Measurements from ENCODE around the gene PTPRF. TPM values are rescaled to one million over a fixed set of nuclear protein-coding genes. Genes with fewer than 3 reads are reported as not detected.

PTPRF gene
- total RNA-seq, 1 donor from 2014 or later = 155 TPM

DNA sequence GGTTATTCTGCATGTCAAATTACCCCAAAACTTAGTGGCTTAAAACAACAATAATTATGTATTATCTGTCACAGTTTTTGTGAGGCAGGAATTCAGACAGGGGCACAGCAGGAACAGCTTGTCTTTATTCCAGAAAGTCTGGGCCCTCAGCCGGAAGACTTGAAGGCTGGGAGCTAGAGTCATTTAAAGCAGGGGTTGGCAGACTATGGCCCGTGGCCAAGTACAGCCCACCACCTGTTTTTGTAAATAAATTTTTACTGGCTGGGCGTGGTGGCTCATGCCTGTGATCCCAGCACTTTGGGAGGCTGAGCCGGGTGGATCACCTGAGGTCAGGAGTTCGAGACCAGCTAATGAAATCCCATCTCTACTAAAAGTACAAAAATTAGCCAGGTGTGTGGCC, 79.7 kb downstream of the PTPRF start:
- DNase-seq (ENCODE audit: low read depth) = no peak
- no peak overlapping the region for H3K4me3 ChIP-seq (ENCODE audit: low read depth, low read length)
- TF ChIP-seq, protein P1, sequence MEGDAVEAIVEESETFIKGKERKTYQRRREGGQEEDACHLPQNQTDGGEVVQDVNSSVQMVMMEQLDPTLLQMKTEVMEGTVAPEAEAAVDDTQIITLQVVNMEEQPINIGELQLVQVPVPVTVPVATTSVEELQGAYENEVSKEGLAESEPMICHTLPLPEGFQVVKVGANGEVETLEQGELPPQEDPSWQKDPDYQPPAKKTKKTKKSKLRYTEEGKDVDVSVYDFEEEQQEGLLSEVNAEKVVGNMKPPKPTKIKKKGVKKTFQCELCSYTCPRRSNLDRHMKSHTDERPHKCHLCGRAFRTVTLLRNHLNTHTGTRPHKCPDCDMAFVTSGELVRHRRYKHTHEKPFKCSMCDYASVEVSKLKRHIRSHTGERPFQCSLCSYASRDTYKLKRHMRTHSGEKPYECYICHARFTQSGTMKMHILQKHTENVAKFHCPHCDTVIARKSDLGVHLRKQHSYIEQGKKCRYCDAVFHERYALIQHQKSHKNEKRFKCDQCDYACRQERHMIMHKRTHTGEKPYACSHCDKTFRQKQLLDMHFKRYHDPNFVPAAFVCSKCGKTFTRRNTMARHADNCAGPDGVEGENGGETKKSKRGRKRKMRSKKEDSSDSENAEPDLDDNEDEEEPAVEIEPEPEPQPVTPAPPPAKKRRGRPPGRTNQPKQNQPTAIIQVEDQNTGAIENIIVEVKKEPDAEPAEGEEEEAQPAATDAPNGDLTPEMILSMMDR (conservative IDR thresholded peaks at IDR 0.05; ENCODE audit: low read depth, low read length) = no peak

DNA sequence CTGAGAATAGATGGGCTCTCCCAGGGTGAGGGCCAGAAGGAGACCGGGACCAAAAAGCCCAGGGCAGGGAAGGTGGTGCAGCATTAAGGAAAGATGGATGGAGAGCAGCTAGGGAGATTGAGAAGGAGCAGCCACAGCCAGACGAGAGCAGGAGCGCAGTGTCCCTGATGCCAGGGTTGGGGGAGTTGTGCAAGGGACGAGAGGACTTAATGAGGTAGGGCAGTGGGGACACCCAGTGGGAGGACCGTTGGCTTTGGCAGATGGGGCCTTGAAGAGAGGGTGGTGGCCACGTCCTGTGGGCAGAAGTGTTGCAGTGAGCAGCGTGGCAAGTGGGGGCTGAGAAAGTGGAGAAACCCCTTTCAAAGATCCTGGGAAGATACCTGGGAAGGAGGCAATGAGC, 81.3 kb downstream of the PTPRF start:
- DNase-seq (ENCODE audit: low read depth) = no peak
- TF ChIP-seq, protein P1 (conservative IDR thresholded peaks at IDR 0.05; ENCODE audit: low read depth, low read length) = no peak
- H3K4me3 ChIP-seq (ENCODE audit: low read depth, low read length) = no peak overlapping the region

DNA sequence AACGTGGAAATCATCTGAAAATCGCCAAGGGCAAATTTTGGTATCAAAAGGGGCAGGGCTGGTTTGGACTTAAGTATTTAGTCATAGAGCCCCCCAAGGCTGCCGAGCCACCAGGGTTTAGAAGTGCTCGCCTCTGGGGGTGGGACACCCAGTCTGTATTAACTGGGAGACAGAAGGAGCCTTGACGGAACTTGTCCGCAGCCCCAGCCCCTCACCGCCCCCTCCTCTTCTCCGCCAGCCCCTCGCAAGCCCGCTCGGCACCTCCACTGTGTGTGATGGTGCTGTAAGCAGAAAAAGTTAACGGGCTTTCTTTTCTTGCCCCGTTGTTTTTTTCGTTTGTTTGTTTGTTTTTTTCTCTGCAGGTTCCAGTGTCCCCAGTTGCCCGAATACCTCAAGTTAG, 81.7 kb downstream of the PTPRF start:
- H3K4me3 ChIP-seq (ENCODE audit: low read depth, low read length) = no peak overlapping the region
- no peak for DNase-seq (ENCODE audit: low read depth)
- TF ChIP-seq, protein P1 (conservative IDR thresholded peaks at IDR 0.05; ENCODE audit: low read depth, low read length) = no peak

DNA sequence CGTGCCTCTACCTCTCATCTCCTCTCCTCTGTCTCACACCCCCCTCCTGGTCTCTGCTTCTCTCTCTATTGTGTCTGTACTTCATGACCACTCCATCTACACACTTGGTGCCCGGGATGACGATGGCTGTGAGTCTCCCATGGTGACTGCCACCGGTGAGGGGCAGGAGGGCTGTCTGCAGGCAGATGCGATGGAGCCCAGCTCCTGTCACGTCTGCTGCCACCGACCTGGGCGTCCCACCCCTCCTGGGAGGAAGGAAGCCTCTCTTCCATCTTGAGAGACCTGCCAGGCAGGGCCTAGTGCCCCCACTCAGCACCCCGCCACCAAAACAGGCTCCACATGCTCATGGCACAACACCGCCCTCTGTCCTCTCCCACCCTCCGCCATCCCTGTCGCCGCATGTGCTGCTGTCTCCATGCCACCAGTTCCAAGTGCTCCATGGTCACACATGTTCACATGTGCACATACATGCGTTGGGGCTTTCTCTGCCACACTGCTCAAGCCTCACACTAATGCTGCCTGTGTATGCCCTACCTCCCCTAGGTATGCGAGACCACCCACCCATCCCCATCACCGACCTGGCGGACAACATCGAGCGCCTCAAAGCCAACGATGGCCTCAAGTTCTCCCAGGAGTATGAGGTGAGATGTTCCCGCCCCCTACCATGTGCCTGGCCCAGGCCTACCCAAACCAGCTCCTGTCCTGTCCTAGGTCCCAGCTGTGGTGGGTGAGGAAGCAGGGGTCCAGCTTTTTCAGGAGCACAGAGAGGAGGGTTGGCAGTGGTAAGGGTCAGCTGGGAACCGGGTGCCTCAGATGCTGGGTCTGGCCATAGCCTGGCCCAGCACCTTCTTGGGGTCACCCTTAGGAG, 82.6 kb downstream of the PTPRF start:
- no peak overlapping the region for H3K4me3 ChIP-seq (ENCODE audit: low read depth, low read length)
- DNase-seq (ENCODE audit: low read depth) = no peak
- TF ChIP-seq, protein P1 (conservative IDR thresholded peaks at IDR 0.05; ENCODE audit: low read depth, low read length) = no peak

DNA sequence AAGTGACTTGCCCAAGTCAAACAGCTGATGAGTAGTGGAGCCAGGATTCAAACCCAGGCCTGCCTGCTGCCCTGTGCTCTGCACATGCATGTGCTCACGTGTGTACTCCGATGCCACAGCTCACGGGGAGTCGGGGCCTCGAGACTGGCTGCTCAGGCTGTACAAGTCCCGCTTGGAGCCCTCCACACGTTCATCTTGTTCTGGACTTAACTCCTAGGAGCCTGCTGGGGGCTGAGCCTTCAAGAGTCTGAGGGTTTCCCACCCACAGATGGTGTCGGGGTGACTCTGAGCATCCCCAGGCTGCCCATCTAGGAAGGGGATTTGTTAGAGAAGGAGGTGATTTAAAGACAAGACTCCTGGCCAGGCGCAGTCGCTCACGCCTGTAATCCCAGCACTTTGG, 83.5 kb downstream of the PTPRF start:
- H3K4me3 ChIP-seq (ENCODE audit: low read depth, low read length) = no peak overlapping the region
- no peak for DNase-seq (ENCODE audit: low read depth)
- TF ChIP-seq, protein P1 (conservative IDR thresholded peaks at IDR 0.05; ENCODE audit: low read depth, low read length) = no peak

DNA sequence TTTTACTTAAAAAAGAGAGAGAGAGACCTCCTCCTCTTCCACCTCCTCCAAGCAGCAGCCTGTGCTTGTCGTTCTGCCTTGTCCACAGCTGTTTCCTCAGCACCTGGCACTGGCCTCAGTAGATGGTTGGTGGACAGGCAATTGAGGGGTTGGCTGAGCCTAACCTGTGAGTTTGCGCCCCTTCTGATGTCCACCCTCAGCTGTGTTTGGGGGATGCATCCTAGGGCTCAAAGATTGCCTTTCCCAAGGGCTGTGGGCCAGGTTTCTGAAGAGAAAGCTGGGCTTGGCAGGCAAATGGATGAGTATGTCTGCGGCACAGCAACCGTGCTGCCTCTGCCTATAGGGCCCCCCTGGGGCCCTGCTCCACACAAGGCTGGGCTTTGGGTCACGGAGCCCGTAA, 84.2 kb downstream of the PTPRF start:
- DNase-seq (ENCODE audit: low read depth) = no peak
- TF ChIP-seq, protein P1 (conservative IDR thresholded peaks at IDR 0.05; ENCODE audit: low read depth, low read length) = no peak
- no peak overlapping the region for H3K4me3 ChIP-seq (ENCODE audit: low read depth, low read length)

DNA sequence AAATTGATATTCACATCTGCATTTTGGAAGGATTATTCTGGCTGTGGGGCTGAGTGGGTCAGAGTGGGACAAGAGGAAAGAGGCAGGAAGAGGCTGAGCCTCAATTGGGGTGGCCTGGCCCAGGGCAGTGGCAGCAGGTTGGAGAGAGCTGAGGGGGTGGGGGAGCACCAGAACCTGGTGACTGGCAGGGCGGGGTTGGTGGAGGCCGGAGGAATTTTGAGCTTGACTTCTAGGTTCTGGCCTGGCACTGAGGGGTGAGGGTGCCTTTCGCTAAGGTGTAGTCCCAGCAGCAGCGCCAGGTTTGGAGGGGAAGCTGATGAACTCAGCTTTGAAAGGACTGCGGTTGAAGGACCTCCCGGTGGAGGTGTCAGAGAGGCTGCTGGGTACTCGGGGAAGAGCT, 85.7 kb downstream of the PTPRF start:
- DNase-seq (ENCODE audit: low read depth) = no peak
- TF ChIP-seq, protein P1 (conservative IDR thresholded peaks at IDR 0.05; ENCODE audit: low read depth, low read length) = no peak
- no peak overlapping the region for H3K4me3 ChIP-seq (ENCODE audit: low read depth, low read length)

Measured in epithelial cell of proximal tubule (primary cell).